GM18517 (cell line): Measurements from ENCODE around the gene ZBTB40.

Source experiments
- ATAC-seq: cut with Tn5 transposase; IDR thresholded peaks from one replicate; pipeline ENCODE4 v1.9.1; 2021; ENCODE audit warnings: mild to moderate bottlenecking, moderate library complexity; ENCODE audit not compliant: unreplicated experiment

ZBTB40 gene

GRCh38 chr1:22551591-22551990, 99.9 kb downstream of the ZBTB40 start:
- ATAC-seq, result no peak

- ATAC-seq, result no peak
These were observed 100.4 kb downstream of the ZBTB40 start for GRCh38 chr1:22552021-22552420.

- ATAC-seq, result no peak
These were observed 101.6 kb downstream of the ZBTB40 start for GRCh38 chr1:22553104-22553880.

- ATAC-seq, result no peak
These were observed 102.4 kb downstream of the ZBTB40 start for GRCh38 chr1:22553991-22554522.

GRCh38 chr1:22555371-22555656, 103.7 kb downstream of the ZBTB40 start:
- no peak for ATAC-seq

- ATAC-seq, result no peak
These were observed 104.9 kb downstream of the ZBTB40 start for GRCh38 chr1:22556391-22557104.

- ATAC-seq, result no peak
These were observed 105.8 kb downstream of the ZBTB40 start for GRCh38 chr1:22557341-22557950.

GRCh38 chr1:22562584-22563583, 111.2 kb downstream of the ZBTB40 start, which contains the start of gene EPHA8:
TSS of gene EPHA8 (plus strand) at chr1:22563489. CDS start at chr1:22563636, 147 bp downstream.
- ATAC-seq, result no peak

GRCh38 chr1:22563671-22564602, 112.3 kb downstream of the ZBTB40 start:
- ATAC-seq, result no peak

- no peak for ATAC-seq
These were observed 114.5 kb downstream of the ZBTB40 start for GRCh38 chr1:22566161-22566560.

- no peak for ATAC-seq
These were observed 115.5 kb downstream of the ZBTB40 start for GRCh38 chr1:22567197-22567596.

- no peak for ATAC-seq
These were observed 116.3 kb downstream of the ZBTB40 start for GRCh38 chr1:22567994-22568393.

GRCh38 chr1:22569269-22569668, 117.6 kb downstream of the ZBTB40 start:
- no peak for ATAC-seq

GRCh38 chr1:22570140-22570909, 118.7 kb downstream of the ZBTB40 start:
- no peak for ATAC-seq

GRCh38 chr1:22572818-22573217, 121.2 kb downstream of the ZBTB40 start:
- ATAC-seq, result no peak

- ATAC-seq, result no peak
These were observed 121.6 kb downstream of the ZBTB40 start for GRCh38 chr1:22573237-22573636.

- no peak for ATAC-seq
These were observed 124.0 kb downstream of the ZBTB40 start for GRCh38 chr1:22575532-22576149.

- no peak for ATAC-seq
These were observed 124.5 kb downstream of the ZBTB40 start for GRCh38 chr1:22576150-22576544.
